ENCODE data around the gene WDFY4. TPM values are rescaled to one million over a fixed set of nuclear protein-coding genes. Genes with fewer than 3 reads are reported as not detected.

The WDFY4 gene
- total and polyA plus RNA-seq, 2 of the 13 experiments (the other 11 are each of a cell fraction or from before 2014, with no cell fraction given) = not detected

DNA sequence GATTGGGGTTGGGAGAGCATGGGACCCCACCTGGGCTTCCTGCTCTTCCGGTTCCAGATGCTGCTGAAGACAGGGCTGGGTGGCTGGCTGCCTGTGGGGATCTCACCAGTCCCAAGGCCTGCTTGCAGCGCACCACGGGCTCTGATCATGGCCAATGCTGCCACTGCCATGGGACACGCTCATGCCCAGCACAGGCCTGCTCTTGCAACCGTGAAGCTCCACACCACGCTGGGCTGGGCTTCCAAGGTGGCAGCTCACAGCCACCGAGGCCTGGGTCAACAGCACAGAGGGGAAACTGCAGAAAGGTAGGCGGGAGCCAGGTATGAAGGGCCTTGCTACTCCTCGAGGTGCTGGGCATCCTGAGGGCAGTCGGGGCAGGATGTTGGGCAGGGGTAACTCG is 327.1 kb downstream of the WDFY4 start:
- DNase-seq (ENCODE audit: low spot score) = no peak
- no peaks in the 10 kb centered on the region for H3K9me3 ChIP-seq (ENCODE audit: low read length)
- intact Hi-C loops (cut with micrococcal nuclease; ENCODE audit: unreplicated experiment) (no loop called here), in situ Hi-C loops (cut with HindIII; ENCODE audit: extremely low pct_ligation_motif_present, low pct_unique_long_range_greater_than_20kb) (no loop called here)
- no peak overlapping the region for H3K4me3 ChIP-seq (replicated peaks in 1 of 3; ENCODE audit: insufficient read depth in 1 of 3, low read depth in 2 of 3, low read length in 3 of 3)
- no TSS peak for BruUV-seq (replicated peaks)
- no peaks in the 10 kb centered on the region for H3K36me3 ChIP-seq (replicated peaks in 1 of 2; ENCODE audit: control insufficient read depth in 1 of 2, insufficient read depth in 2 of 2, low read length in 2 of 2)
- H3K27me3 ChIP-seq (ENCODE audit: control insufficient read depth in 1 of 2, insufficient read depth in 2 of 2, low read length in 2 of 2) = no peaks in the 10 kb centered on the region; a peak in 1 of 5 replicates
- POLR2A ChIA-PET = no interaction called here
- CTCF ChIA-PET (ENCODE audit: low intra/inter-chr PET ratio, low total read pairs) = no interaction called here
- no peaks in the 10 kb centered on the region for H3K79me2 ChIP-seq (ENCODE audit: insufficient read depth, low read length)
- H3K4me2 ChIP-seq (ENCODE audit: low read depth, low read length) = no peak overlapping the region
- no peaks in the 10 kb centered on the region for H4K20me1 ChIP-seq (ENCODE audit: insufficient read depth, low read length)
- WGBS (ENCODE audit: low lambda C conversion rate) = 7% methylated on average over 5 of the region's 11 CpGs
- no peak for FAIRE-seq
- H3K27ac ChIP-seq (ENCODE audit: extremely low read length, insufficient read depth, low read length) = no peak overlapping the region
- H3K9ac ChIP-seq (ENCODE audit: insufficient read depth, low read depth, low read length) = no peak overlapping the region
- no peaks in the 10 kb centered on the region for H3K4me1 ChIP-seq (ENCODE audit: insufficient read depth, low read length)
- TF ChIP-seq SNAI1 (CRISPR knock-in tag; IDR thresholded peaks at IDR 0.05; ENCODE audit: borderline replicate concordance) (no peak), ZFP37 (CRISPR knock-in tag; IDR thresholded peaks at IDR 0.05; ENCODE audit: borderline replicate concordance) (no peak), SMARCC2 (IDR thresholded peaks at IDR 0.05) (no peak), ZNF772 (CRISPR knock-in tag; IDR thresholded peaks at IDR 0.05) (no peak), CREM (IDR thresholded peaks at IDR 0.05) (no peak), CREM (CRISPR knock-in tag; IDR thresholded peaks at IDR 0.05) (no peak), ZBTB20 (CRISPR knock-in tag; IDR thresholded peaks at IDR 0.05; ENCODE audit: borderline replicate concordance, low read depth) (no peak), STAT5B (CRISPR knock-in tag; IDR thresholded peaks at IDR 0.05) (no peak), CEBPB (IDR thresholded peaks at IDR 0.05; ENCODE audit: borderline replicate concordance, low read depth, low read length) (no peak), SIX4 (CRISPR knock-in tag; IDR thresholded peaks at IDR 0.05) (no peak), HIVEP1 (CRISPR knock-in tag; IDR thresholded peaks at IDR 0.05) (no peak), ZEB1 (IDR thresholded peaks at IDR 0.05; ENCODE audit: insufficient replicate concordance, low read depth) (no peak), TCF7L2 (IDR thresholded peaks at IDR 0.05; ENCODE audit: low read depth, low read length) (no peak)
- TF ChIP-seq, protein P1, sequence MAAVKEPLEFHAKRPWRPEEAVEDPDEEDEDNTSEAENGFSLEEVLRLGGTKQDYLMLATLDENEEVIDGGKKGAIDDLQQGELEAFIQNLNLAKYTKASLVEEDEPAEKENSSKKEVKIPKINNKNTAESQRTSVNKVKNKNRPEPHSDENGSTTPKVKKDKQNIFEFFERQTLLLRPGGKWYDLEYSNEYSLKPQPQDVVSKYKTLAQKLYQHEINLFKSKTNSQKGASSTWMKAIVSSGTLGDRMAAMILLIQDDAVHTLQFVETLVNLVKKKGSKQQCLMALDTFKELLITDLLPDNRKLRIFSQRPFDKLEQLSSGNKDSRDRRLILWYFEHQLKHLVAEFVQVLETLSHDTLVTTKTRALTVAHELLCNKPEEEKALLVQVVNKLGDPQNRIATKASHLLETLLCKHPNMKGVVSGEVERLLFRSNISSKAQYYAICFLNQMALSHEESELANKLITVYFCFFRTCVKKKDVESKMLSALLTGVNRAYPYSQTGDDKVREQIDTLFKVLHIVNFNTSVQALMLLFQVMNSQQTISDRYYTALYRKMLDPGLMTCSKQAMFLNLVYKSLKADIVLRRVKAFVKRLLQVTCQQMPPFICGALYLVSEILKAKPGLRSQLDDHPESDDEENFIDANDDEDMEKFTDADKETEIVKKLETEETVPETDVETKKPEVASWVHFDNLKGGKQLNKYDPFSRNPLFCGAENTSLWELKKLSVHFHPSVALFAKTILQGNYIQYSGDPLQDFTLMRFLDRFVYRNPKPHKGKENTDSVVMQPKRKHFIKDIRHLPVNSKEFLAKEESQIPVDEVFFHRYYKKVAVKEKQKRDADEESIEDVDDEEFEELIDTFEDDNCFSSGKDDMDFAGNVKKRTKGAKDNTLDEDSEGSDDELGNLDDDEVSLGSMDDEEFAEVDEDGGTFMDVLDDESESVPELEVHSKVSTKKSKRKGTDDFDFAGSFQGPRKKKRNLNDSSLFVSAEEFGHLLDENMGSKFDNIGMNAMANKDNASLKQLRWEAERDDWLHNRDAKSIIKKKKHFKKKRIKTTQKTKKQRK (IDR thresholded peaks at IDR 0.05; ENCODE audit: low read length) = no peak
- TF ChIP-seq, protein P2, sequence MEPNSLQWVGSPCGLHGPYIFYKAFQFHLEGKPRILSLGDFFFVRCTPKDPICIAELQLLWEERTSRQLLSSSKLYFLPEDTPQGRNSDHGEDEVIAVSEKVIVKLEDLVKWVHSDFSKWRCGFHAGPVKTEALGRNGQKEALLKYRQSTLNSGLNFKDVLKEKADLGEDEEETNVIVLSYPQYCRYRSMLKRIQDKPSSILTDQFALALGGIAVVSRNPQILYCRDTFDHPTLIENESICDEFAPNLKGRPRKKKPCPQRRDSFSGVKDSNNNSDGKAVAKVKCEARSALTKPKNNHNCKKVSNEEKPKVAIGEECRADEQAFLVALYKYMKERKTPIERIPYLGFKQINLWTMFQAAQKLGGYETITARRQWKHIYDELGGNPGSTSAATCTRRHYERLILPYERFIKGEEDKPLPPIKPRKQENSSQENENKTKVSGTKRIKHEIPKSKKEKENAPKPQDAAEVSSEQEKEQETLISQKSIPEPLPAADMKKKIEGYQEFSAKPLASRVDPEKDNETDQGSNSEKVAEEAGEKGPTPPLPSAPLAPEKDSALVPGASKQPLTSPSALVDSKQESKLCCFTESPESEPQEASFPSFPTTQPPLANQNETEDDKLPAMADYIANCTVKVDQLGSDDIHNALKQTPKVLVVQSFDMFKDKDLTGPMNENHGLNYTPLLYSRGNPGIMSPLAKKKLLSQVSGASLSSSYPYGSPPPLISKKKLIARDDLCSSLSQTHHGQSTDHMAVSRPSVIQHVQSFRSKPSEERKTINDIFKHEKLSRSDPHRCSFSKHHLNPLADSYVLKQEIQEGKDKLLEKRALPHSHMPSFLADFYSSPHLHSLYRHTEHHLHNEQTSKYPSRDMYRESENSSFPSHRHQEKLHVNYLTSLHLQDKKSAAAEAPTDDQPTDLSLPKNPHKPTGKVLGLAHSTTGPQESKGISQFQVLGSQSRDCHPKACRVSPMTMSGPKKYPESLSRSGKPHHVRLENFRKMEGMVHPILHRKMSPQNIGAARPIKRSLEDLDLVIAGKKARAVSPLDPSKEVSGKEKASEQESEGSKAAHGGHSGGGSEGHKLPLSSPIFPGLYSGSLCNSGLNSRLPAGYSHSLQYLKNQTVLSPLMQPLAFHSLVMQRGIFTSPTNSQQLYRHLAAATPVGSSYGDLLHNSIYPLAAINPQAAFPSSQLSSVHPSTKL (CRISPR knock-in tag; IDR thresholded peaks at IDR 0.05) = no peak
- no peak overlapping the region for H2AFZ ChIP-seq (ENCODE audit: low read length)
- ATAC-seq = no peak

All from HepG2 (cell line).